Progenitor cell of endocrine pancreas (in vitro differentiated cells): ENCODE data around the gene TMEM158. TPM values are rescaled to one million over a fixed set of nuclear protein-coding genes. Genes with fewer than 3 reads are reported as not detected.

Experiments used
- DNase-seq: peaks from one replicate; pipeline ENCODE4 v3.0.0; 2021; ENCODE audit warnings: low spot score; ENCODE audit not compliant: unreplicated experiment
- H3K27ac Mint-ChIP-seq: 2 replicates; pipeline ENCODE4 v1.8.0; 2021; ENCODE audit warnings: mild to moderate bottlenecking, moderate library complexity, mixed read lengths
- H3K27me3 Mint-ChIP-seq: 2 replicates; pipeline ENCODE4 v1.8.0; 2021; ENCODE audit warnings: mixed read lengths
- H3K36me3 Mint-ChIP-seq: 2 replicates; pipeline ENCODE4 v1.8.0; 2022; ENCODE audit warnings: mixed read lengths; ENCODE audit not compliant: insufficient read depth
- H3K4me1 Mint-ChIP-seq: 2 replicates; pipeline ENCODE4 v1.8.0; 2021; ENCODE audit warnings: low read depth, mixed read lengths
- H3K4me3 Mint-ChIP-seq: 2 replicates; pipeline ENCODE4 v1.8.0; 2021; ENCODE audit warnings: low read depth, mild to moderate bottlenecking, moderate library complexity, mixed read lengths
- H3K9me3 Mint-ChIP-seq: 2 replicates; pipeline ENCODE4 v1.8.0; 2021; ENCODE audit warnings: low read depth, mixed read lengths
- CTCF ChIP-seq: fragments of 200-600 bp; sonication (generic); IDR thresholded peaks from one replicate; pipeline ENCODE4 v1.5.0; 2021; ENCODE audit warnings: antibody characterized with exemption, mild to moderate bottlenecking; ENCODE audit not compliant: unreplicated experiment
- total RNA-seq: library from RNA; stranded (reverse); gene quantifications from 2 replicates; pipeline ENCODE4 v1.2.1, GENCODE V29; 2021

TMEM158 gene
- total RNA-seq, 1 donor from 2014 or later, result 4.9 TPM

GRCh38 chr3:45215466-45215865, 10.6 kb downstream of the TMEM158 start:
- H3K36me3 Mint-ChIP-seq, result no peaks in the 10 kb centered on the region
- H3K9me3 Mint-ChIP-seq, result no peaks in the 10 kb centered on the region
- H3K27ac Mint-ChIP-seq, result no peak overlapping the region
- H3K4me1 Mint-ChIP-seq, result peaks cover 2% of the 10 kb centered on the region
- no peak for TF ChIP-seq CTCF
- H3K4me3 Mint-ChIP-seq, result no peak overlapping the region
- peaks cover 39% of the 10 kb centered on the region for H3K27me3 Mint-ChIP-seq
- DNase-seq, result no peak

DNA sequence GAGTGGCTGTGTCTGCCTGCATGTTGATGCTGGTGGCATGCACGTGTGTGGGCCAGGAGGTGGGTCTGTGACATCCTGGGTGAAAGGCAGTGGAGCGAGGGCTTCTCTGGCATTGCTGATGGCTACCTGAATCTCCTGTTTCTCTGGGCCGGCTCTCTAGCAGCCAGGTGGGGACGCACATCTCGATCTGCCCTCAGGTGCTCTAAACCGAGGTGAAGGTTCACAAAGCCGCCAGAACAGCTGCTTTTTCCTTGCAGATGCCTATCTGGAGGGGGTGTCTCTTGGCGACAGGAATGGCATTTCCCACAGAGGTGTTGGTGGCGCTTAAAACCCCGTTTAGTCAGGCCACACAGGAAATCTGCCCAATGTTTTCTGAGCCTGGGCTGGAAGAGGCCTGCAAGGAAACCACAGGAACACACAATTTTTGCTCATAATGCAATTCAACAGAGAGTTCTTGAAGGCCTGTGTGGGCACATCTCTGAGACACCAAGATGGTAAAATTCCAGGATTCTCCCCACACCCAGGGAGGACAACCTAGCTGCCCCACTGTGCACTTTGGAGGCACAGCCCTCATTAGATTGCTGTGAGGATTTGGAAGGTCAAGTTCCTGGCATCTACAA, 11.9 kb downstream of the TMEM158 start:
- Mint-ChIP-seq H3K27ac (no peak overlapping the region), H3K9me3 (no peaks in the 10 kb centered on the region), H3K36me3 (no peaks in the 10 kb centered on the region), H3K27me3 (peaks cover 33% of the 10 kb centered on the region), H3K4me3 (no peak overlapping the region), H3K4me1 (peaks cover 2% of the 10 kb centered on the region)
- no peak for TF ChIP-seq CTCF
- DNase-seq, result no peak

GRCh38 chr3:45212095-45212468, 14.0 kb downstream of the TMEM158 start:
- Mint-ChIP-seq H3K9me3 (no peaks in the 10 kb centered on the region), H3K27ac (no peak overlapping the region), H3K4me3 (no peak overlapping the region), H3K36me3 (no peaks in the 10 kb centered on the region), H3K27me3 (peaks cover 37% of the 10 kb centered on the region), H3K4me1 (peaks cover 2% of the 10 kb centered on the region)
- no peak for DNase-seq
- TF ChIP-seq CTCF, result no peak

- Mint-ChIP-seq H3K36me3 (no peaks in the 10 kb centered on the region), H3K27me3 (peaks cover 37% of the 10 kb centered on the region), H3K27ac (no peak overlapping the region), H3K4me3 (no peak overlapping the region), H3K4me1 (peaks cover 2% of the 10 kb centered on the region), H3K9me3 (no peaks in the 10 kb centered on the region)
- no peak for TF ChIP-seq CTCF
- DNase-seq, result no peak
Measured at GRCh38 chr3:45211466-45212094, 14.5 kb downstream of the TMEM158 start.

- peak; percentile 66 for DNase-seq
- no peak overlapping the region for H3K4me3 Mint-ChIP-seq
- H3K27me3 Mint-ChIP-seq, result peaks cover 31% of the 10 kb centered on the region
- no peak overlapping the region for H3K27ac Mint-ChIP-seq
- no peaks in the 10 kb centered on the region for H3K9me3 Mint-ChIP-seq
- peaks cover 2% of the 10 kb centered on the region for H3K4me1 Mint-ChIP-seq
- H3K36me3 Mint-ChIP-seq, result no peaks in the 10 kb centered on the region
- TF ChIP-seq CTCF, result peak; percentile 83
Measured at GRCh38 chr3:45210308-45211041, 15.6 kb downstream of the TMEM158 start.
